ENCODE results near the gene VMAC.

The VMAC gene

GRCh38 chr19:5943623-5944022 is 39.0 kb downstream of the VMAC start:
- ChIA-PET POLR2A (no interaction called here), CTCF (no interaction called here)
- no peak for DNase-seq (ENCODE audit: extremely low spot score)
- no peak for TF ChIP-seq FOXM1 (IDR thresholded peaks at IDR 0.05; ENCODE audit: borderline replicate concordance)
- TF ChIP-seq BHLHE40 (IDR thresholded peaks at IDR 0.05; ENCODE audit: borderline replicate concordance): no peak
- no peak for TF ChIP-seq LEF1 (IDR thresholded peaks at IDR 0.05; ENCODE audit: borderline replicate concordance)
- TF ChIP-seq CTBP1 (IDR thresholded peaks at IDR 0.05; ENCODE audit: borderline replicate concordance): no peak
- TF ChIP-seq FOXK2 (IDR thresholded peaks at IDR 0.05): no peak
- no peak for TF ChIP-seq FOXA1 (IDR thresholded peaks at IDR 0.05)
- no peak for TF ChIP-seq ARNT (IDR thresholded peaks at IDR 0.05)
- TF ChIP-seq NFRKB (IDR thresholded peaks at IDR 0.05): no peak
- TF ChIP-seq HDGF (IDR thresholded peaks at IDR 0.05; ENCODE audit: borderline replicate concordance): no peak
- TF ChIP-seq PKNOX1 (IDR thresholded peaks at IDR 0.05): no peak
- no peak for TF ChIP-seq ZNF384 (IDR thresholded peaks at IDR 0.05)
- no peak for TF ChIP-seq TARDBP (IDR thresholded peaks at IDR 0.05)
- no peak for TF ChIP-seq L3MBTL2 (conservative IDR thresholded peaks at IDR 0.05)
- TF ChIP-seq SUZ12 (IDR thresholded peaks at IDR 0.05): no peak
- TF ChIP-seq ELF4 (IDR thresholded peaks at IDR 0.05): no peak

- DNase-seq (ENCODE audit: extremely low spot score): no peak
- CTCF ChIA-PET: no interaction called here
- TF ChIP-seq NFRKB (IDR thresholded peaks at IDR 0.05) (no peak), TARDBP (IDR thresholded peaks at IDR 0.05) (no peak)
- POLR2A ChIA-PET: interaction anchor here (1.6 kb wide), 1 partner anchor 10 kb away, joined by 3 read pairs; no protein-coding TSS in a partner anchor
These were observed 42.8 kb downstream of the VMAC start for GRCh38 chr19:5947435-5947834.

- DNase-seq (ENCODE audit: extremely low spot score): no peak
- CTCF ChIA-PET: interaction anchor here (1.2 to 3.1 kb wide), 3 partner anchors 12 to 74 kb away, joined by 3 to 11 read pairs (median 4); no protein-coding TSS in a partner anchor
These were observed 44.3 kb downstream of the VMAC start for GRCh38 chr19:5948752-5949564.

GRCh38 chr19:5949792-5950305 is 45.2 kb downstream of the VMAC start:
- TF ChIP-seq ELF4 (IDR thresholded peaks at IDR 0.05): no peak
- no peak for TF ChIP-seq FOXA1 (IDR thresholded peaks at IDR 0.05)
- TF ChIP-seq LEF1 (IDR thresholded peaks at IDR 0.05; ENCODE audit: borderline replicate concordance): no peak
- no peak for TF ChIP-seq CTBP1 (IDR thresholded peaks at IDR 0.05; ENCODE audit: borderline replicate concordance)
- no peak for TF ChIP-seq ZNF384 (IDR thresholded peaks at IDR 0.05)
- no peak for TF ChIP-seq NFRKB (IDR thresholded peaks at IDR 0.05)
- TF ChIP-seq HDGF (IDR thresholded peaks at IDR 0.05; ENCODE audit: borderline replicate concordance): no peak
- no peak for TF ChIP-seq SP1 (IDR thresholded peaks at IDR 0.05)
- TF ChIP-seq FOXK2 (IDR thresholded peaks at IDR 0.05): no peak
- no peak for TF ChIP-seq SUZ12 (IDR thresholded peaks at IDR 0.05)
- TF ChIP-seq FOXM1 (IDR thresholded peaks at IDR 0.05; ENCODE audit: borderline replicate concordance): no peak
- TF ChIP-seq L3MBTL2 (conservative IDR thresholded peaks at IDR 0.05): no peak
- no peak for TF ChIP-seq PKNOX1 (IDR thresholded peaks at IDR 0.05)
- no peak for TF ChIP-seq ARNT (IDR thresholded peaks at IDR 0.05)
- no peak for TF ChIP-seq BHLHE40 (IDR thresholded peaks at IDR 0.05; ENCODE audit: borderline replicate concordance)
- no peak for TF ChIP-seq TARDBP (IDR thresholded peaks at IDR 0.05)
- DNase-seq (ENCODE audit: extremely low spot score): no peak
- CTCF ChIA-PET: interaction anchor here (3.1 kb wide), 1 partner anchor 17 kb away, joined by 11 read pairs; no protein-coding TSS in a partner anchor
- POLR2A ChIA-PET: no interaction called here

More at GRCh38 chr19:5948752-5949564, 44.3 kb downstream of the VMAC start:
- POLR2A ChIA-PET: interaction anchor here (0.6 to 1.6 kb wide), 2 partner anchors 11 to 228 kb away, joined by 3 read pairs; no protein-coding TSS in a partner anchor
- TF ChIP-seq FOXK2 (IDR thresholded peaks at IDR 0.05): no peak
- no peak for TF ChIP-seq CTBP1 (IDR thresholded peaks at IDR 0.05; ENCODE audit: borderline replicate concordance)
- no peak for TF ChIP-seq FOXA1 (IDR thresholded peaks at IDR 0.05)
- TF ChIP-seq TARDBP (IDR thresholded peaks at IDR 0.05): no peak
- TF ChIP-seq NFRKB (IDR thresholded peaks at IDR 0.05): no peak
- TF ChIP-seq LEF1 (IDR thresholded peaks at IDR 0.05; ENCODE audit: borderline replicate concordance): no peak
- TF ChIP-seq FOXM1 (IDR thresholded peaks at IDR 0.05; ENCODE audit: borderline replicate concordance): no peak
- TF ChIP-seq PKNOX1 (IDR thresholded peaks at IDR 0.05): no peak
- TF ChIP-seq SUZ12 (IDR thresholded peaks at IDR 0.05): no peak
- no peak for TF ChIP-seq HDGF (IDR thresholded peaks at IDR 0.05; ENCODE audit: borderline replicate concordance)
- no peak for TF ChIP-seq ZNF384 (IDR thresholded peaks at IDR 0.05)
- TF ChIP-seq SP1 (IDR thresholded peaks at IDR 0.05): no peak
- no peak for TF ChIP-seq ARNT (IDR thresholded peaks at IDR 0.05)
- no peak for TF ChIP-seq L3MBTL2 (conservative IDR thresholded peaks at IDR 0.05)

- ChIA-PET CTCF (interaction anchor here (3.1 kb wide), 1 partner anchor 17 kb away, joined by 11 read pairs; no protein-coding TSS in a partner anchor), POLR2A (no interaction called here)
- no peak for DNase-seq (ENCODE audit: extremely low spot score)
- no peak for TF ChIP-seq ZNF384 (IDR thresholded peaks at IDR 0.05)
- no peak for TF ChIP-seq SP1 (IDR thresholded peaks at IDR 0.05)
- no peak for TF ChIP-seq FOXK2 (IDR thresholded peaks at IDR 0.05)
- TF ChIP-seq PKNOX1 (IDR thresholded peaks at IDR 0.05): no peak
- TF ChIP-seq ARNT (IDR thresholded peaks at IDR 0.05): no peak
- no peak for TF ChIP-seq FOXM1 (IDR thresholded peaks at IDR 0.05; ENCODE audit: borderline replicate concordance)
- TF ChIP-seq SUZ12 (IDR thresholded peaks at IDR 0.05): no peak
- no peak for TF ChIP-seq ELF4 (IDR thresholded peaks at IDR 0.05)
These were observed 46.1 kb downstream of the VMAC start for GRCh38 chr19:5950741-5951140.
